AG09319 (cell line): ENCODE results near the gene PDE4D.

Experiments used
- DNase-seq: peaks from one replicate; pipeline ENCODE4 v3.0.0-alpha.2; 2010; ENCODE audit warnings: low read depth; ENCODE audit errors: extremely low read depth
- CTCF ChIP-seq: IDR thresholded peaks from 2 replicates; pipeline ENCODE4 v1.5.1; 2011; ENCODE audit warnings: low read depth, mild to moderate bottlenecking, inconsistent platforms, low read length, moderate library complexity

The PDE4D gene

GRCh38 chr5:59560553-59560952, 333.0 kb downstream of the PDE4D start:
- no peak for DNase-seq
- TF ChIP-seq CTCF, result no peak

GRCh38 chr5:59559847-59560246, 333.7 kb downstream of the PDE4D start:
- no peak for TF ChIP-seq CTCF
- DNase-seq, result no peak

DNA sequence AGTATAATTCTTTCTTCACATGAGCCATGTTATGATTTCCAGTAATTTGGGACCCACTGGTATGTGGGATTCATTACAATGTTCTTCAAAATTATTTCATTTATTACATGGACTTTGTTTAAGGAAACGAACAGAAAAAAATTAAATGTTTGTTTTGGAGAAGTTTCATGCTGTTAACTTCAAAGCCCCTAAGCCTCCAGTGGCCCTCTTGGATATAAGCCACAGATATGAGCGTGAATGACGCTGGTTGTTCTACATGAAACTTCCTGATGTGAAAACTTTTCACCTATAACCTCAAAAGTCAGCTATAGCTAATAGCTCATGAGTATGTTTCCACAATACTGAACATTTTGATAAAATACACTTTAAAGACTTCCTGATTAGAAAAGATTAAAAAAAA, 334.2 kb downstream of the PDE4D start:
- DNase-seq, result no peak
- no peak for TF ChIP-seq CTCF

DNA sequence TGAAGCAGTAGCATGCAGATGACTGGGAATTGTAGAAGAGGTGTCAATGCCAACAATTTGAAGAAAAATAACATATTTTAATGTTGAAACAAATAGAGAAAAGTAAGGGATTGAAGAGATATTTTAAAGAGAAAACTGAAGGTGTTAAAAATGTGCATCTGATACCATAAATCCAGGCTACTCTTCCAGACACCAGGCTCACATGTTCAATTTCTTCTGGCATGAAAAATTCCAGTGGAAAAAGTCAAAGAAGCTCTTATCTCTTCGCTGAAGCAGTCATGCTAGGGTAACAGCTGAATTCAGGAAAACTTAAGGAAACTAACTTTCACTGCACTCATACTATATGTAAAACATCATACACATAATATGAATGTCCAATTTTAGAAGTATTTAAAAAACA, 335.0 kb downstream of the PDE4D start:
- DNase-seq, result no peak
- no peak for TF ChIP-seq CTCF

- no peak for TF ChIP-seq CTCF
- no peak for DNase-seq
Measured at GRCh38 chr5:59557572-59557971, 336.0 kb downstream of the PDE4D start.

- TF ChIP-seq CTCF, result no peak
- no peak for DNase-seq
Measured at GRCh38 chr5:59555596-59555995, 337.9 kb downstream of the PDE4D start.

DNA sequence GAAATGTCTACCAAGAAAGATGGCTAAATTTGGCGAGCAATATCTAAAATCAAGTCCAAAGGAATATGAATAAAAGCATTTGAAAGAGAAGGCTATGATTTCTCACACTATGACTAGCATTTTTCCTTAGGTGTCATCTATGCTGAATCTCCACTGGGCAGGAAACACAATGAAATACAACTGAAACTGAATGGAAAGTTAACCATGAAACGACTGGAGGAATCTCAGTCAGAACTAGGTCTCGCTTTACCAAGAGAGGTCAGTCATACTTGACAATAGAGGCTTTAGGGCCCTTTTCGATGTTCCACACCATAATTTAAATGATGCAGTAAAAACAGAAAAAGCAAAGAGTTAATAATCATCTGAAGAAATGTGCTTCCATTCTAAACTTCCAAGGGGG, 339.0 kb downstream of the PDE4D start:
- no peak for DNase-seq
- no peak for TF ChIP-seq CTCF
